ENCODE data around the gene CXorf65.
A peak's percentile ranks its signal among the peaks of the same experiment; 100 is the strongest.

Gene CXorf65

DNA sequence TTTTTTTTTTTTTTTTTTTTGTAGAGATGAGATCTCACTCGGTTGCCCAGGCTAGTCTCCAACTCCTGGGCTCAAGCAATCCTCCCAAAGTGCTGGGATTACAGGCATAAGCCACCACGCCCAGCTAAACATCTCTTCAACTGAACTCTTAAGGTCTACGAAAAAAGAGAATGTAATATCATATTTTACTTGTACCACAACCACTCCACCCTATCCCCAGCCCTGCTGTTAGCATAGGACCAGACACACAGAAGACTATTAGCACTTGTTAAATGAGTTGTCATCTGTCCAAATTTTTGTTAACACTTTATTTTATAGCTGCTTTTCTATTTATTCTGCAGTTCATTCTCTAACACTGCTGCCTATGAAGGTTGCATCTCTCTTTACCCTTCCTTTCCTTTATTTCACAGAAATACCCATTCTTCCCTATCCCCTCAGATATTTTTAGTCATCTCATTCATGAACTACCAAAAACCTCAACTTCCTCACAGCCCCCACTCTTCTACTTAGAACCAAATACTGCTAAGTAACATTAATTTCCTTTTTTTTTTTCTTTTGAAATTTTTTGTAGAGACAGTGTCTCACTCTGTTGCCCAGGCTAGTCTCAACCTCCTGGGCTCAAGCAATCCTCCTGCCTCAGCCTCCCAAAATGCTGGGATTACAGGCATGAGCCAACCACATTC lies 48.6 kb downstream of the CXorf65 start:
- no peak for FAIRE-seq

GRCh38 chrX:71056867-71057266 lies 49.7 kb downstream of the CXorf65 start:
- peak; percentile 21 for FAIRE-seq

Measured in G401.6 (cell line).